VCaP (cell line): ENCODE measurements around the gene DOK1.
A peak's percentile ranks its signal among the peaks of the same experiment; 100 is the strongest.

Experiments
- H3K27ac ChIP-seq: fragments of 450-650 bp; 2 replicates; pipeline ENCODE4 v1.5.1; 2017
- TF ChIP-seq, protein P1 (sequence below): fragments of 450-650 bp; conservative IDR thresholded peaks from 2 replicates; pipeline ENCODE4 v1.5.1; 2017; ENCODE audit warnings: mild to moderate bottlenecking, moderate library complexity

The DOK1 gene

GRCh38 chr2:74528600-74529356 is 25.7 kb upstream of the DOK1 start:
- TF ChIP-seq, protein P1, sequence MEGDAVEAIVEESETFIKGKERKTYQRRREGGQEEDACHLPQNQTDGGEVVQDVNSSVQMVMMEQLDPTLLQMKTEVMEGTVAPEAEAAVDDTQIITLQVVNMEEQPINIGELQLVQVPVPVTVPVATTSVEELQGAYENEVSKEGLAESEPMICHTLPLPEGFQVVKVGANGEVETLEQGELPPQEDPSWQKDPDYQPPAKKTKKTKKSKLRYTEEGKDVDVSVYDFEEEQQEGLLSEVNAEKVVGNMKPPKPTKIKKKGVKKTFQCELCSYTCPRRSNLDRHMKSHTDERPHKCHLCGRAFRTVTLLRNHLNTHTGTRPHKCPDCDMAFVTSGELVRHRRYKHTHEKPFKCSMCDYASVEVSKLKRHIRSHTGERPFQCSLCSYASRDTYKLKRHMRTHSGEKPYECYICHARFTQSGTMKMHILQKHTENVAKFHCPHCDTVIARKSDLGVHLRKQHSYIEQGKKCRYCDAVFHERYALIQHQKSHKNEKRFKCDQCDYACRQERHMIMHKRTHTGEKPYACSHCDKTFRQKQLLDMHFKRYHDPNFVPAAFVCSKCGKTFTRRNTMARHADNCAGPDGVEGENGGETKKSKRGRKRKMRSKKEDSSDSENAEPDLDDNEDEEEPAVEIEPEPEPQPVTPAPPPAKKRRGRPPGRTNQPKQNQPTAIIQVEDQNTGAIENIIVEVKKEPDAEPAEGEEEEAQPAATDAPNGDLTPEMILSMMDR = no peak
- H3K27ac ChIP-seq = peak overlapping the region; percentile 88

- TF ChIP-seq, protein P1 = no peak
- H3K27ac ChIP-seq = peak within 1 kb of the TSS; percentile 88
These were observed 24.9 kb upstream of the DOK1 start, which contains the start of the genes AUP1 and HTRA2 for GRCh38 chr2:74529357-74530238. Gene AUP1, minus strand, starts transcription at chr2:74529706. Its CDS starts 77 bp downstream, at chr2:74529629. Gene HTRA2, plus strand, starts transcription at chr2:74529933. Its CDS starts 74 bp downstream, at chr2:74530007.

- TF ChIP-seq, protein P1 = no peak
- peak overlapping the region; percentile 88 for H3K27ac ChIP-seq
These were observed 24.0 kb upstream of the DOK1 start for GRCh38 chr2:74530239-74531187.

DNA sequence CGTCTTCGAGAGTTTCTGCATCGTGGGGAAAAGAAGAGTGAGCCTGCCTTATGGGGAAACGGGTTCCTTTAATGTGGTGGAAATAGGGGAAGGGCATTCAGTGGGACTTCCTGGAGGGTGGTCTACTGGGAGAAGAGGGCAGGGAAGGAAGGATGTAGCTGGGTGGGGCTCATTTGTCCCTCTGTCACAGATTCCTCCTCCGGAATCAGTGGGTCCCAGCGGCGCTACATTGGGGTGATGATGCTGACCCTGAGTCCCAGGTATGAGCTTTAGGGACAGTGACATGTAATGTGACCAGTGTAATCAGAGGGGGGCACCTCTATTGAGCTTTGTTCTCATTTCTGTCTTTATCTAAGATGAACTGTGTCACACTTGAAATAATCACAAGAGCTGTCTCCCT is 22.9 kb upstream of the DOK1 start:
- no peak overlapping the region for H3K27ac ChIP-seq
- TF ChIP-seq, protein P1 = no peak

DNA sequence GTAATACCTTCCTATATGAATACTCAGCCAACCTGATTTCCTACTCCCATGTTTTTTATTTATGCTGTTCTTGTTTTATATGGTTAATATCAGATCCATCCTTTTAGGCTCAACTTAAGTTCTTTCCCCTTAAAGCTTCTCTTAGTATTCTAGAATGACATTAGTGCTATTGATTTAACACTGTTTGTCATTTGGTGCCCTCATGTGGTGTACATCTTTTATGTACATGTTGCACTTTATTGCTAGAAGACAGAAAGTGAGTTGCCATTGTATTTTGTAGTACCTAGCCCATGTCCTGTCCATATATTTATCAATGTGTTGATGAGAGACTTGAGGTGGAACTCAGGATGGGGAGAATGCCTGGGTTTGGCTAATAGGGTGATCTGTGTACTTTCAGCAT is 22.3 kb upstream of the DOK1 start:
- no peak overlapping the region for H3K27ac ChIP-seq
- TF ChIP-seq, protein P1 = peak; percentile 57

DNA sequence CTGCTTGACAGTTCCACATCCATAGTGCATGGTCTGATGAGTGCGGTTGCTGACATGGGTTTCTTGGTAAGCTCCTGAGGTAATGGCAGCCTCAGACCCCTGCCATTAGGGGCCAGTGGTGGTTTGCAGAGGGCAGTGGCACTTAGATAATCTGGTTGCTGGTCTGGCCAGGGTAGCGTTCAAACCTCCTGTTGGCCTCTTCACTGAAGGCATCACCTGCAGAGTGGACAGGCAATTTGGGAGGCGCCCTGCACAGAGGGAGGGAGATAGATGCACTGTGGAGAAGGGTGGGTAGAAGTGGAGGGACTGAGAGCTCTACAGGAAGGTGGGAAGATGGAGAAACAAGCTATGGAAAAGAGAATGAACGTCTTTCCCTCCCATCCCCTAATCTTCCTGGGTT is 21.1 kb upstream of the DOK1 start:
- no peak overlapping the region for H3K27ac ChIP-seq
- TF ChIP-seq, protein P1 = no peak
